ENCODE measurements around the gene MAPKAP1.
A peak's percentile ranks its signal among the peaks of the same experiment; 100 is the strongest.
"Not testable (repeated sequence)": the region's sequence is repeated elsewhere in the genome, so short reads cannot be mapped to it uniquely, and the experiment has no call there.

MAPKAP1 gene

DNA sequence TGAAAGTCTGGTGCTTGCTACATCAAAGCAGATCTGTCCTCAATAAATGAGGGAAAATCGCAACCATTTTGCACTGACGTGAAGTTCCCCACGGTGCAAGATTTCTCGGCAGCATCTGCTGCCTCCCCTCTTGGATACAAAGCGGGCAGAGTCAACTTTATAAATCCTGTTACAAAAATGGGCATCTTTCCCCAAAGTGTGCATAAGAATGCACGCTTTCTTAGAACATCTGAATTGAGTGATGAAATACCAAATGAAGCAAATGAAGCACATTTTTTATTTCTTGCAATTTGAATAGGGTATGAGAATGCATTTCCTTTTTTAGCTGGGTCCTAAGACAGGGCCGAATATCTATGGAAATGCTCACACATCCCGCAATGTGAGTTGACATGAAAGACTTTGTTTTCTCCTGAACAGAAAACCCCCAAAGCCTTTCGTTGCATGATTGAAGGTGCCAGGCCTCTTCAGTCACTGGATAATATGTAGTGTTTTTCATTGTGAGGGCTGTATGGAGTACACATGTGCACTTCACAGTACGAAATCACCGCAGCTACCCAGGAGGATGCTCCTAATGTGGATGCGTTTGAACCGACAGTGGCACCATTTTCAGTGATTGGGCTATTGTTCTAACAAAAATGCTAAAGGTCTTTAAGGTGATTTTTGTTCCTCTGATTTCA, 19.6 kb upstream of the MAPKAP1 start:
- no peak for DNase-seq

DNA sequence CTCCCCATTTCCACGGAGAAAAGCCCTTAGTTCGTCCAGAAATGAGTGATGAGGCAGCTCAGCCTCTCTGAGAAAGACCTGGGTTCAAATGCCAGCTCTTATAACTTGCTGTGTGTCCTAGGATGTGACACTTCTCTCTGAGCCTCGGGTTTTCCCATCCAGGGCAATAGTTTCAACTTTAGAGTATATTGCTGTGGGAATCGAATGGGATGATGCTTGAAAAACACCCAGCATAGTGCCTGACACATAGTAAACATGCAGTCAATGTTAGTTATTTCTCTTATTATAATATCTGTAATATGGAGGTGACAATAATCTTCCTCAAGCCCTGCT, 430 bp upstream of the MAPKAP1 start:
- no peak for DNase-seq

DNA sequence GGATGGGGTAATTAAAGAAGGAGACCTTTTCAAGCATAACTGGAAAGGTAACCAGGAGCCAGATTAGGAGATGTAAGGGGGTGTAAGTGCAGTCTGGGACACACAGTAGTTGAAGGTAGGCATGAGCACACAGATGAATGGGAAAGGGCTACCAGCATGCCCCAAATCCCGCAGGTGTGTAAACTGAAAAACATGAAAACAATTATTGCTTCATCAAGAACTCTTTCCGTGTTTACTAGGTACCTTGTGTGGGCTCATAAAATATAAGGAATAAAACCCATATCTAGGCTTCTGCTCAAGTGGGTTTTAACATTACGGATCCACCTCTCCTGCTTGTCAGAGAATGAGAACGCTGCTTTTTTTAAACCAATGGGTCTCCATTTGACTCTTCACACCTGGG, 1.1 kb downstream of the MAPKAP1 start:
- no peak for DNase-seq

- DNase-seq = no peak
Observed at GRCh38 chr9:125703662-125704061, 3.3 kb downstream of the MAPKAP1 start.

- peak; percentile 27 for DNase-seq
Observed at GRCh38 chr9:125701351-125701750, 5.7 kb downstream of the MAPKAP1 start.

DNA sequence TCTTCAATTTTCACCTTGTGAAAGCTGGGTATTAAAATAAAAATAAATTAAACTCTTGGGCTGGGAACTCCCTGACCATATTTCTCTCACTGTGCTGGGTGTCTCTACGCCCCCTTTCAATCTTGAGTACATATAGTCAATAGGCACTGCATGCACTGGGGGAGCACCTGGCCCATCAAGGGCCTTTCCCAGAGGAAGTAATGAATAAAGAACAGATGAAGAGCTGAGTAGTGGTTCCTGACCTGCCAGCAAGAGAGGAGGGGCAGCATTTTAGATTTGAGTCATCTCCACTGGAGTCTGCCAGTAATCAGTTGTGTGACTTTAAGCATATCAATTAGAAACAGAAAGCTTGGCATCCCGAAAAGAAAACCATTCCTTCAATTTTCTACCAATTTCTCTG, 6.2 kb downstream of the MAPKAP1 start:
- DNase-seq = peak; percentile 38

DNA sequence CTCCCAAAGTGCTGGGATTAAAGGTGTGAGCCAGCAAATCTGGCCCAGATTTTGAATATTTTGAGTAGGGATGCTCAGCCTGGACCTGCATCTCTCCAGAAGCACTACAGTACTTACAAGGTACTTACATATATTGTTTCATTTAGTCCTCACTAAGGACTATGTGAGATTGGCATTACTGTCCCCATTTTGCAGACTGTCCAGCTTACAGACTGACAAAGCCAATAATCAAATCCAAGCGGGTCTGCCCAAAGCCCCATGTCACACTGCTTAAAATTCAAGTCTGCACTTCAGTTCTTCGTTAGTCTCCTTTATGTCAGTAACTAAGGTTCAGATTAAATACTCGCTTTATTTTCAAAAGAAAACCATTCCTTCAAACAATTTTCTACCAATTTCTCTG, 7.1 kb downstream of the MAPKAP1 start:
- DNase-seq = no peak

- no peak for DNase-seq
Observed at GRCh38 chr9:125696106-125696647, 10.8 kb downstream of the MAPKAP1 start.

- not testable (repeated sequence) for DNase-seq
Observed at GRCh38 chr9:125695548-125695947, 11.5 kb downstream of the MAPKAP1 start.

GRCh38 chr9:125694478-125694877, 12.5 kb downstream of the MAPKAP1 start:
- no peak for DNase-seq

- DNase-seq = not testable (repeated sequence)
Observed at GRCh38 chr9:125693492-125693891, 13.5 kb downstream of the MAPKAP1 start.

- no peak for DNase-seq
Observed at GRCh38 chr9:125691869-125692268, 15.1 kb downstream of the MAPKAP1 start.

DNA sequence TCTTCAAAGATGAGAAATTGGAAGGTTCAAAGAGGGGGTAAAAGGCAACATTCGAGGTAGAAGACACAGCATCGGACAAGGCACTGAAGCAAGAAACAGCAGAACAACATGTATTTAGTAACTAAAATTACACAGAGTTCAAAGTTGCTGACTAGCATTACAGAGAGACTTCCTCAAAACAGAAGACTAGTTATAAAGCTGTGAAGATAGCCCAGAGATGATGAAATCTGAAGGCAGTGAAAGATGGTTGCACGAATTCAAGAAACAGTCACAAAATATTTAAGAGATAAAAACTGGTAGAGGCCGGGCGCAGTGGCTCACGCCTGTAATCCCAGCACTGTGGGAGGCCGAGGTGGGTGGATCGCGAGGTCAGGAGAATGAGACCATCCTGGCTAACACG, 16.3 kb downstream of the MAPKAP1 start:
- DNase-seq = peak; percentile 63

DNA sequence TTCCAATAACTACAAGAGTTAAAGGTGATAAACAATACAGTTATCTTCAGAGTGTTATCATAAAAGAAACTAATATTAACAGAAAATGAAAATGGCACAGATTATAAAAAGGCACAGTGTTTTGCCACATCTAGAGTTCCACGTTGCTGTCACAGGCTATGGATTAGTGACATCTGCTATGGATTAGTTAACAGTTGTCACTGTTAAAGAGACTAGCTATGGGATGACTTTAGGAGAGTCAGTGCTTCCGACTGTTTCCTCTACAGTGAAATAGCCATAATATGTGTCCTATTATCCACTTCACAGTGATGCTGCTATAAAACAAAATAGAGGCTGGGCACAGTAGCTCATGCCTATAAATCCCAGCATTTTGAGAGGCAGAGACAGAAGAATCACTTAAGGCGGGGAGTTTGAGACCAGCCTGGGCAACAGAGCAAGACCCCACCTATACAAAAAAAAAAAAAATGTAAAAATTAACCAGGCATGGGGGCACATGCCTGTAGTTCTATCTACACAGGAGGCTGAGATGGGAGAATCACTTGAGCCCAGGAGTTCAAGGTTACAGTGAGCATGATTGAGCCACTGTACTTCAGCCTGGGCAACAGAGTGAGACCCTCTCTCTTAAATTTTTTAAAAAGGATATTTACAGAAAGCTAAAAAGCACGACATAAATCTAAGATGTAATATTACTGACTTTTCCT, 19.7 kb downstream of the MAPKAP1 start:
- no peak for DNase-seq

DNA sequence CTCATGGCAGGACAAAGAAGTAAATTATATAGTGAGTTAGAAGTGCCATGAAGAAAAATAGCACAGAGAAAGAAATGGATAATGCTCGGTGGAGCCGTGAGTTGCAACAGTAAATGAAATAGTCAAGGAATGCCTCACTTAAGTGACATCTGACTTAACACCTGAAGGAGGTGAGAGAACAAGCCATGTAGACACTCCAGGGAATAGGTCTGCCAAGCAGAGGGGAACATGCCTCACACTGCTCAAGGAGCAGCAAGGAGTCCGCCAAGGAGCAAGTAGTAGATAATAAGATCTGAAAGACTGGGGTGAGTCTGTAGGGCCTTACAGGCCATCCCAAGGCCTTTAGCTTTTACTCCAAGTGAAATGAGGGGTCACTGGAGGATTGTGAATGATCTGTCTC, 21.8 kb downstream of the MAPKAP1 start:
- no peak for DNase-seq

DNA sequence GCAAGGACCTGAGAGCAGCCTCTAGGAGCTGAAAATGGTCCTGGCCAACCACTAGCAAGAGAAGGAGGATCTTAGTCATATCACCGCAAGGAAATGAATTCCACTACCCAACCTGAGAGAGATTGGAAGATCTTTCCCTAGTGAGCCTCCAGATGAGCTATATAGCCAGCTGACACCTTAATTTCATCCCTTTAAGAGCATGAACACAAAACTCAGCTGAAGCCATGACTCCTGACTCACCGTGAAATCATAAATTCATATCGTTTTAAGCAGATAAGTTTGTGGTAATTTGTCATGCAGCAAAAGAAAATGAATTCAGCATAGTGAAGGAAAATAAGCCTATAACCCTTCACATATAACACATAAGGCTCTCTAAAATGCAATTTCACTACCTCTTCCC, 23.5 kb downstream of the MAPKAP1 start:
- DNase-seq = no peak

DNA sequence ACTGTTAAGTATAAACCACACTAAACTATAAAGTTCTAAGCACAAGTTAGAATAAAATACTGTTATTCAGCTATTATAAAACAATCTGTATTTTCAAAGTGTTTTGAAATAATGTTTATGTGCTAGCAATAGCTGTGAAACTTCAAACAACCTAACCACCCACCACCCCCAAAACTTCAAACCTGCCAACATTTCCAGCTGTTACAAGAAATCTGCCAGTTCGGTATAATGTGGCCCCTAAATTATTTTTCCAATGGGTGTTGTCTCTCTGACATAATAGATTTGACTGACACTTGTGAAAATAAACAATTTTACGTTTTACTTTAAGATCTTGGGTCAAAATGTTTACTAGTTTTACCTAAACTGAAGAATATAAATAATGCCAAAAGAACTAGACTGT, 24.7 kb downstream of the MAPKAP1 start:
- DNase-seq = no peak

- DNase-seq = no peak
Observed at GRCh38 chr9:125681657-125682056, 25.4 kb downstream of the MAPKAP1 start.

DNA sequence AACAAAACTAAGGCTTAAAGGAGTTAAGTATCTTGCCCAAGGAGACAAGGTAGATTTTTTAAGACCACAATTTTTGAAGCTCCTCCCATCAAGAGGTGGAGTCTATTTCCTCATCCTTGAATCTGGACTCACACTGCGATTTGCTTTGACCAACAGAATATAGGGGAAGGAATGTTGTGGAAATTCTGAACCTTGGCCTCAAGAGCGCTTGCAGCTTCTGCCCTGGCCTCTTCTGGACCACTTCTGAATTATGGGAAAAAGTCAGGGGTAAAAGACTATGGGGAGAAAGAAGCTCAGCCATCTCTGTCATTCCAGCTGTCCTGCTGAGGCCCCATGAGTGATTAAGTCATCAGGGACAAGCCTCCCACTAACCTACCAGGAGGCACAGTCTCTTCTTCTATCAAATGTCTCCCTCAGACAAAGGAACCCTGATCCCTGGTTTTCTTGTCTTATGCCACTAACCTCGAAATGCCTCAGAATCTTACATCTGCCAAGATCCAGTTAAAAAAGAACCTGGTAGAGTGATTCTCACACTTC, 25.9 kb downstream of the MAPKAP1 start:
- DNase-seq = no peak

GRCh38 chr9:125680445-125680844, 26.6 kb downstream of the MAPKAP1 start:
- no peak for DNase-seq

GRCh38 chr9:125679597-125680189, 27.3 kb downstream of the MAPKAP1 start:
- DNase-seq = no peak

- no peak for DNase-seq
Observed at GRCh38 chr9:125674981-125675973, 31.7 kb downstream of the MAPKAP1 start.

GRCh38 chr9:125672876-125673275, 34.1 kb downstream of the MAPKAP1 start:
- DNase-seq = no peak

All from suppressor macrophage treated with lipopolysaccharide for 4 hours (primary cell).